ENCODE results near the gene ZNF521. TPM values are rescaled to one million over a fixed set of nuclear protein-coding genes. Genes with fewer than 3 reads are reported as not detected.

Gene ZNF521
- total and polyA plus RNA-seq, 2 of the 13 experiments (the other 11 are each of a cell fraction or from before 2014, with no cell fraction given) = 0.02 TPM; not detected in 1

DNA sequence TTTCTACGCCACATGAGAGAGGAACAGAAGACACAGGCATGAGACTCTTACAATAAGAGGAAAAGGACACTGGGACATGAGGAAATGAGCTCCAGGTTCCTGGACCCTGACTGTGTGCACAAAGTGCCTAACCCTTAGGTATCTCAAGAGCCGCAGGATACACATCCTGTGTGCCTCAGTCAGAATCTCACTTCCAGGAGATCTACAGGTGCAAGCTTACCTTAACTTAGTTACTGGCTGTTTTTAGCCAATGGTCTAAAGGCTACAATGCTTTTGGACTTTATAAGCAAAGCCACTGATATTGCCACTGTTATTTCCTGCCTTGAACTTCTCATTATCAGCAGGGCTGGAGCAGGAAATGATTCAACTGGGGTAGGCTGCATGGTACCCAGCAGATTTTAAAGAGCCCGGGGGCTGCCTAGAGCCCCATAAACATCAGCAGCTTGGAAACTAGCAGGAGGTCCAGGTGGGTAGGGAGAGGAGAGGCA lies 254.4 kb downstream of the ZNF521 start:
- DNase-seq (ENCODE audit: low spot score) (no peak), FAIRE-seq (no peak), ATAC-seq (no peak)
- Histone ChIP-seq H3K36me3 (replicated peaks in 1 of 2; ENCODE audit: control insufficient read depth in 1 of 2, insufficient read depth in 2 of 2, low read length in 2 of 2) (no peaks in the 10 kb centered on the region), H3K9me3 (ENCODE audit: low read length) (no peaks in the 10 kb centered on the region), H3K9ac (ENCODE audit: insufficient read depth, low read depth, low read length) (no peak overlapping the region), H3K4me1 (ENCODE audit: insufficient read depth, low read length) (no peaks in the 10 kb centered on the region), H2AFZ (ENCODE audit: low read length) (no peak overlapping the region), H3K4me3 (replicated peaks in 1 of 3; ENCODE audit: insufficient read depth in 1 of 3, low read depth in 2 of 3, low read length in 3 of 3) (no peak overlapping the region), H3K27me3 (ENCODE audit: control insufficient read depth in 1 of 2, insufficient read depth in 2 of 2, low read length in 2 of 2) (no peaks in the 10 kb centered on the region), H3K4me2 (ENCODE audit: low read depth, low read length) (no peak overlapping the region), H3K79me2 (ENCODE audit: insufficient read depth, low read length) (no peaks in the 10 kb centered on the region), H3K27ac (ENCODE audit: extremely low read length, insufficient read depth, low read length) (no peak overlapping the region), H4K20me1 (ENCODE audit: insufficient read depth, low read length) (no peaks in the 10 kb centered on the region)
- TF ChIP-seq FLYWCH1 (CRISPR knock-in tag; IDR thresholded peaks at IDR 0.05) (no peak), ZNF33B (CRISPR knock-in tag; IDR thresholded peaks at IDR 0.05) (no peak), ZNF747 (CRISPR knock-in tag; IDR thresholded peaks at IDR 0.05; ENCODE audit: borderline replicate concordance) (no peak), REL (CRISPR knock-in tag; conservative IDR thresholded peaks at IDR 0.05) (no peak), KAT8 (CRISPR knock-in tag; IDR thresholded peaks at IDR 0.05) (no peak), RBM39 (IDR thresholded peaks at IDR 0.05; ENCODE audit: low read depth, low read length, poor library complexity, severe bottlenecking) (no peak), ZNF20 (CRISPR knock-in tag; IDR thresholded peaks at IDR 0.05) (no peak), ASH2L (IDR thresholded peaks at IDR 0.05; ENCODE audit: insufficient read length, low read depth, low read length) (no peak), FIP1L1 (IDR thresholded peaks at IDR 0.05; ENCODE audit: borderline replicate concordance, insufficient read depth, low read depth, low read length) (no peak), ZNF460 (CRISPR knock-in tag; IDR thresholded peaks at IDR 0.05; ENCODE audit: borderline replicate concordance) (no peak), ZNF703 (CRISPR knock-in tag; IDR thresholded peaks at IDR 0.05; ENCODE audit: borderline replicate concordance) (no peak), SPEN (CRISPR knock-in tag; IDR thresholded peaks at IDR 0.05; ENCODE audit: low read depth) (no peak), KAT7 (CRISPR knock-in tag; IDR thresholded peaks at IDR 0.05; ENCODE audit: borderline replicate concordance) (no peak), AGO2 (optimal IDR thresholded peaks at IDR 0.05; ENCODE audit: low read depth, low read length) (no peak), ZBTB3 (CRISPR knock-in tag; IDR thresholded peaks at IDR 0.05; ENCODE audit: borderline replicate concordance, low read depth) (no peak)
- TF ChIP-seq, protein P1, sequence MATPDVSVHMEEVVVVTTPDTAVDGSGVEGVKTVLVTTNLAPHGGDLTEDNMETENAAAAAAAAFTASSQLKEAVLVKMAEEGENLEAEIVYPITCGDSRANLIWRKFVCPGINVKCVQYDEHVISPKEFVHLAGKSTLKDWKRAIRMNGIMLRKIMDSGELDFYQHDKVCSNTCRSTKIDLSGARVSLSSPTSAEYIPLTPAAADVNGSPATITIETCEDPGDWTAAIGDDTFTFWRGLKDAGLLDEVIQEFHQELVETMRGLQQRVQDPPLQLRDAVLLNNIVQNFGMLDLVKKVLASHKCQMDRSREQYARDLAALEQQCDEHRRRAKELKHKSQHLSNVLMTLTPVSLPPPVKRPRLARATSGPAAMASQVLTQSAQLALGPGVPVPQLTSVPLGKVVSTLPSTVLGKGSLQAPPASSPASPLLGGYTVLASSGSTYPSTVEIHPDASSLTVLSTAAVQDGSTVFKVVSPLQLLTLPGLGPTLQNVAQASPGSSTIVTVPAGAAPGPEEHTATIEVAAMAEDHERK (CRISPR knock-in tag; IDR thresholded peaks at IDR 0.05; ENCODE audit: low read depth) = no peak
- TF ChIP-seq, protein P2, sequence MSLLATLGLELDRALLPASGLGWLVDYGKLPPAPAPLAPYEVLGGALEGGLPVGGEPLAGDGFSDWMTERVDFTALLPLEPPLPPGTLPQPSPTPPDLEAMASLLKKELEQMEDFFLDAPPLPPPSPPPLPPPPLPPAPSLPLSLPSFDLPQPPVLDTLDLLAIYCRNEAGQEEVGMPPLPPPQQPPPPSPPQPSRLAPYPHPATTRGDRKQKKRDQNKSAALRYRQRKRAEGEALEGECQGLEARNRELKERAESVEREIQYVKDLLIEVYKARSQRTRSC (CRISPR knock-in tag; IDR thresholded peaks at IDR 0.05; ENCODE audit: low read depth) = no peak
- TF ChIP-seq, protein P3, sequence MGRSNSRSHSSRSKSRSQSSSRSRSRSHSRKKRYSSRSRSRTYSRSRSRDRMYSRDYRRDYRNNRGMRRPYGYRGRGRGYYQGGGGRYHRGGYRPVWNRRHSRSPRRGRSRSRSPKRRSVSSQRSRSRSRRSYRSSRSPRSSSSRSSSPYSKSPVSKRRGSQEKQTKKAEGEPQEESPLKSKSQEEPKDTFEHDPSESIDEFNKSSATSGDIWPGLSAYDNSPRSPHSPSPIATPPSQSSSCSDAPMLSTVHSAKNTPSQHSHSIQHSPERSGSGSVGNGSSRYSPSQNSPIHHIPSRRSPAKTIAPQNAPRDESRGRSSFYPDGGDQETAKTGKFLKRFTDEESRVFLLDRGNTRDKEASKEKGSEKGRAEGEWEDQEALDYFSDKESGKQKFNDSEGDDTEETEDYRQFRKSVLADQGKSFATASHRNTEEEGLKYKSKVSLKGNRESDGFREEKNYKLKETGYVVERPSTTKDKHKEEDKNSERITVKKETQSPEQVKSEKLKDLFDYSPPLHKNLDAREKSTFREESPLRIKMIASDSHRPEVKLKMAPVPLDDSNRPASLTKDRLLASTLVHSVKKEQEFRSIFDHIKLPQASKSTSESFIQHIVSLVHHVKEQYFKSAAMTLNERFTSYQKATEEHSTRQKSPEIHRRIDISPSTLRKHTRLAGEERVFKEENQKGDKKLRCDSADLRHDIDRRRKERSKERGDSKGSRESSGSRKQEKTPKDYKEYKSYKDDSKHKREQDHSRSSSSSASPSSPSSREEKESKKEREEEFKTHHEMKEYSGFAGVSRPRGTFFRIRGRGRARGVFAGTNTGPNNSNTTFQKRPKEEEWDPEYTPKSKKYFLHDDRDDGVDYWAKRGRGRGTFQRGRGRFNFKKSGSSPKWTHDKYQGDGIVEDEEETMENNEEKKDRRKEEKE (IDR thresholded peaks at IDR 0.05) = no peak
- in situ Hi-C loops (cut with HindIII; ENCODE audit: extremely low pct_ligation_motif_present, low pct_unique_long_range_greater_than_20kb) (no loop called here), intact Hi-C loops (cut with micrococcal nuclease; ENCODE audit: unreplicated experiment) (no loop called here)
- ChIA-PET CTCF (ENCODE audit: low intra/inter-chr PET ratio, low total read pairs) (no interaction called here), POLR2A (no interaction called here)
- 55% methylated on average over 3 of the region's 3 CpGs for WGBS (ENCODE audit: low lambda C conversion rate)
- no TSS peak for BruUV-seq (replicated peaks)
